ENCODE data around the gene SPATS2.

DNA sequence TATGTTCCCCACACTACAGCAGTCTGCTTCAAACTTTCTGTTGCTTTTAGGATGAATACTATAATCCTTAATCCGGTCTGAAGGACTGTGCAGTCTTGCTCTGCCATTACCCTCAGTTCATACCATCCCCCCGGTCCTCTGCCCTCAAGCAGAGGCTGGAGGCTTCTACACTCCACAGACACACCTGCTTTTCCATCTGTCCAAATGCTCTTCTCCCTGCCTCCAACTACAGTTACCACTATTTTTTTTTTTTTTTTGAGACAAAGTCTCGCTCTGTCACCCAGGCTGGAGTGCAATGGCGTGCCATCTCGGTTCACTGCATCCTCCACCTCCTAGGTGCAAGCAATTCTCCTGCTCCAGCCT, 152.3 kb downstream of the SPATS2 start:
- TF ChIP-seq, protein P1, sequence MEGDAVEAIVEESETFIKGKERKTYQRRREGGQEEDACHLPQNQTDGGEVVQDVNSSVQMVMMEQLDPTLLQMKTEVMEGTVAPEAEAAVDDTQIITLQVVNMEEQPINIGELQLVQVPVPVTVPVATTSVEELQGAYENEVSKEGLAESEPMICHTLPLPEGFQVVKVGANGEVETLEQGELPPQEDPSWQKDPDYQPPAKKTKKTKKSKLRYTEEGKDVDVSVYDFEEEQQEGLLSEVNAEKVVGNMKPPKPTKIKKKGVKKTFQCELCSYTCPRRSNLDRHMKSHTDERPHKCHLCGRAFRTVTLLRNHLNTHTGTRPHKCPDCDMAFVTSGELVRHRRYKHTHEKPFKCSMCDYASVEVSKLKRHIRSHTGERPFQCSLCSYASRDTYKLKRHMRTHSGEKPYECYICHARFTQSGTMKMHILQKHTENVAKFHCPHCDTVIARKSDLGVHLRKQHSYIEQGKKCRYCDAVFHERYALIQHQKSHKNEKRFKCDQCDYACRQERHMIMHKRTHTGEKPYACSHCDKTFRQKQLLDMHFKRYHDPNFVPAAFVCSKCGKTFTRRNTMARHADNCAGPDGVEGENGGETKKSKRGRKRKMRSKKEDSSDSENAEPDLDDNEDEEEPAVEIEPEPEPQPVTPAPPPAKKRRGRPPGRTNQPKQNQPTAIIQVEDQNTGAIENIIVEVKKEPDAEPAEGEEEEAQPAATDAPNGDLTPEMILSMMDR (conservative IDR thresholded peaks at IDR 0.05; ENCODE audit: low read depth, low read length) = no peak
- TF ChIP-seq SMC3 (IDR thresholded peaks at IDR 0.05; ENCODE audit: low read depth, low read length) (no peak), FOS (IDR thresholded peaks at IDR 0.05; ENCODE audit: low read depth, low read length) (no peak), RAD21 (IDR thresholded peaks at IDR 0.05; ENCODE audit: low read length) (no peak), POLR2A (IDR thresholded peaks at IDR 0.05; ENCODE audit: low read depth, low read length) (no peak), BHLHE40 (IDR thresholded peaks at IDR 0.05; ENCODE audit: low read depth, low read length) (no peak), MAZ (IDR thresholded peaks at IDR 0.05; ENCODE audit: borderline replicate concordance, low read depth, low read length) (no peak), RFX5 (IDR thresholded peaks at IDR 0.05; ENCODE audit: low read depth, low read length) (no peak), CHD1 (IDR thresholded peaks at IDR 0.05; ENCODE audit: low read depth, low read length) (no peak), MXI1 (IDR thresholded peaks at IDR 0.05; ENCODE audit: borderline replicate concordance, low read depth, low read length) (no peak), RCOR1 (IDR thresholded peaks at IDR 0.05; ENCODE audit: insufficient replicate concordance, low read length) (no peak), CEBPB (IDR thresholded peaks at IDR 0.05; ENCODE audit: low read depth, low read length) (no peak)
- TF ChIP-seq, protein P2, sequence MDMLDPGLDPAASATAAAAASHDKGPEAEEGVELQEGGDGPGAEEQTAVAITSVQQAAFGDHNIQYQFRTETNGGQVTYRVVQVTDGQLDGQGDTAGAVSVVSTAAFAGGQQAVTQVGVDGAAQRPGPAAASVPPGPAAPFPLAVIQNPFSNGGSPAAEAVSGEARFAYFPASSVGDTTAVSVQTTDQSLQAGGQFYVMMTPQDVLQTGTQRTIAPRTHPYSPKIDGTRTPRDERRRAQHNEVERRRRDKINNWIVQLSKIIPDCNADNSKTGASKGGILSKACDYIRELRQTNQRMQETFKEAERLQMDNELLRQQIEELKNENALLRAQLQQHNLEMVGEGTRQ (IDR thresholded peaks at IDR 0.05; ENCODE audit: low read depth, low read length) = no peak

Data from IMR-90 (cell line).